ENCODE data around the gene SERPIND1.
"Not testable (repeated sequence)": the region's sequence is repeated elsewhere in the genome, so short reads cannot be mapped to it uniquely, and the experiment has no call there.

The SERPIND1 gene

DNA sequence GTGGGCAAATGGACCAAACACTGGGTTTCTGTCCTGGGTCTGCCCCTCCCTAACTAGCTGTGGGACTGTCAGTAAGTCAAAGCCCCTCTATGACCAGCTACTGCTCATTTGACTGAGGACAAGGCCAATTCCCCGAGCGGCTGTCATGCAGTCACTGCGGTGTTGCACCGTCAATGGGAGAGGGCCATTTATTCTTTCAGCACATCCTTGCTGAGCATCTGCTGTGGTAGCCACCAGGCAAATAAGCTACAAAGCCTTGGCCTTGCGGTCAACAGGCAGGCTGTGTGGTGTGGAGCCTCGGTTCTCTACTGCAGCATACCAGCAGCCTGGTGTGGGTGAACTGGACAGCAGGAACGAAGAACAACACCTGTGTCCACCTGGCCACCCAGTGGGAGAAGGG is 25.8 kb upstream of the SERPIND1 start:
- DNase-seq, result no peak

- no peak for DNase-seq
Observed at GRCh38 chr22:20748731-20749428, 25.0 kb upstream of the SERPIND1 start.

GRCh38 chr22:20749453-20749852 is 24.5 kb upstream of the SERPIND1 start:
- DNase-seq, result no peak

DNA sequence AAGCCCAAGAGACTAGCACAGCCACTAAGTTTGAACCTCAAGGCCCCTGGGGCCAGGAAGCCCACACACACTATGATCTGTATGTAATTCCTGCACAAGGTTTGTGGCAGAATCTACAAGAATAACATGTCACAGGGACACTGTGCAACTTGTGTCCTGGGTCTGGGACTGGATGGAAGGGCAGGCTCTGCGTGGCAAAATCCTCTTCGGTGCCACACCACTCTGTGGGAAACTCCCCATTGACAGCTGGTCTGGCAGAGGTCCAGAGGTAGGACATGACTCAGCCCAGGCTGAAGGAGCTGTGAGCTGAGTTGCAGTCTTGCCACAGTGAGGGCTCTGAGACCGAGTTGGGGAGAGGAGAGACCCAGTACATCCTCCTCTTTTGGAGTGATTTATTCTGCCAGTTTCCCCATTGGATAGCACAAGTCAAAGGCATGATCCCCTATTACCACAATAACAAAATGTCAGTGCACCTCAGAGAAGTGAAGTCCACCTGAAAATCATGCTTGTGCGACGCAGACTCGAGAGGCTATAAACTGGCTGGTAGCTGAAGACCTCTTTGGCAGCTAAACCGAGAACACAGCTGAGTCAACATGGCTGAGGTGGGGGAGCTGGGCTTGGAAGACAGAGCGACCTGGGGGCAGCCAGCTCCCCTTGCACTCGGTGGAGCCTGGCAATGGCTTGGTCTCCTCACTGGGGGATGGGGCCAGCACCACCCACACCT is 23.3 kb upstream of the SERPIND1 start:
- peak; percentile 26 for DNase-seq

DNA sequence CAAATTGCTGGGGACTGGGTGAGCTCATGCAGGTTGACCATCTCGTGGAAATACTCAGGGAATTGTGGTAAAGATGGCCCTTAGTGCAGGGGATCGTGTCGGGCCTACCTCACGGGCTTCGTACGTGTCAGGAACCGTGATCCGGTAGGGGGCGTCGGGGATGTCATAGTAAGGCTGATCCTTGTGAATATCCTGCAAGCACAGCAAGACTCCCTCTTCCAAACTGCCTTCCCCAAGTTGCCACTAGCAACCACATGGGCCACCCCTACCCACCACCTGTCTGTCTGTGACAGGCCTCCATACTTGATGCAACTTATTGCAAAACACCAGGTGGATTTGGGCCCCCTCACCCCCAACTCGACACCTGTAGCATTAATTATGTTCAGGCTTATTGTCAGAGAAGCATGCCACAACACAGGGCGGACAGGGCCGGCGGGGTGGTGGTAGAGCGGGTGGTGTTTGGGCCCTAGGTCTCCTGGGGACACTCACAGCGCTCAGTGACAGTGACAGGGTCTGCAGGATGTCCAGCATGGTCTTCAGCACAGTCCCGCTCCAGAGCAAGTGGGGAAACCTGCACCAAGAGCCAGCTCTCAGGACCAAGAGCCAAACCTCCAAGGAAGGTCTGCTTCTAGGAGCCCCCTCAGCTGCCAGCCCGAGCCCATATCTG is 22.6 kb upstream of the SERPIND1 start:
- DNase-seq, result no peak

DNA sequence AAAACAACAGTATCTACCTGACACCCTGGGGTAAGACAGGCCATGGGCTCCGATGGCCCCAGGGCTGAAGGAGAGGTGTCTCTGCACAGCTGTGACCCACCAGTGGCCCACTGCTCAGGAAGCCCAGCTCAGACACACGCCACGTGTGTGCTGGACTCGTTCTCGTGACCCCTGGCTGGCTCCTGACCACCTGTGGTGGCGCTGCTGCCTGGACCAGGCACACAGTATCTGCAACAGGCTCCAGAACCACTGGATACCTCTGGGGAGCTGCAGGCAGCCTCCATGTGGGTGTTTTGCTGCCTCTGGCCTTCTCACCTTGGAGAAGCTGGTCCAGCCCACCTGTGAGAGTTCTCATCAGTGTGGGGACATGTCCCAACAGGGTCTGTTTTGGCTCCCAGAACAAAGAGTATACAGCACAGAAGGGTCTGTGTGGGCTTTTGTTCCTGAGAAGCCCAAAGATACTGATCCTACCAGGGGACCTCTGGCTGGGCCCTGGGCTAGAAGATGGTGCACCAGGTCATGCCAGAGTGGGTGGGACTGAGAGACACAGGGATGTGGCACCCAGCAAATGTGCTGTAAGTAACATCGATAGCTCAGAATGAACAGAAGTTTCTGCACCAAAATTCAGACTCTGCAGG is 21.7 kb upstream of the SERPIND1 start:
- DNase-seq, result no peak

DNA sequence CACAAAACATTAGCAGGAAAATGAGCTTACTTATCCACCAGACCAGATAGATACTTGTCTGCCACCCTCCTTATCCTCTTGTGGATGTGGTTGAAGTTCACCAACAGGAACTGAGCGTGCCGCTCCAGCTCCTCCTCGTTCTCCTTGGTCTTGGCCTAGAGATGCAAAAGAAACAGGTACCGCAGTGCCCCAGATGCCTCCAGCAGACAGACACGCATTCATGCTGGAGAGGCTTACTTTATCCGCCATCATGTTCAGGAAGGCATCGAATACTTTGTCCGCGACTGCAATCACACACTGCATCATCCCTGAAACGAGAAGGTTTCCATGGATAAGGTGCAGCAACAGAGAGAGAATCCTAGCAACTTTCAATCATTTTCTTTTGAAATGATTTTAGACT is 21.0 kb upstream of the SERPIND1 start:
- no peak for DNase-seq

DNA sequence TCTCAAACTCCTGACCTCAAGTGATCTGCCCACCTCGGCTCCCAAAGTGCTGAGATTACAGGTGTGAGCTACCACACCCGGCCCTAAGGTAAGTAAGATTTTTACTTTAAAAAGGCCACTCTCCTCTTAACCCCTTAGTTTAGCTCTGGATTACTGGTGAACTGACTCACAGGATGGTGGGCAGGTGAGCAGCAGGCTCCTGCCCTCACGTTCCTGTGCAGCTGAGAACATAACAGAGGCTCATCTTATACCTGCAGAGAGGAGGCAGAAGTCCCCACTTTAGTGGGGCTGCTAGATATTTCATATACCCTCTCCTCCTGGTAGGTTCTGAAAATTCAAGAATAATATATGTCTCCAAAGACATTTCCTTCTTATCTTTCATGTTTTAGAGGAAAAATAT is 17.1 kb upstream of the SERPIND1 start:
- DNase-seq, result no peak

- no peak for DNase-seq
Observed at GRCh38 chr22:20758688-20759087, 15.2 kb upstream of the SERPIND1 start.

DNA sequence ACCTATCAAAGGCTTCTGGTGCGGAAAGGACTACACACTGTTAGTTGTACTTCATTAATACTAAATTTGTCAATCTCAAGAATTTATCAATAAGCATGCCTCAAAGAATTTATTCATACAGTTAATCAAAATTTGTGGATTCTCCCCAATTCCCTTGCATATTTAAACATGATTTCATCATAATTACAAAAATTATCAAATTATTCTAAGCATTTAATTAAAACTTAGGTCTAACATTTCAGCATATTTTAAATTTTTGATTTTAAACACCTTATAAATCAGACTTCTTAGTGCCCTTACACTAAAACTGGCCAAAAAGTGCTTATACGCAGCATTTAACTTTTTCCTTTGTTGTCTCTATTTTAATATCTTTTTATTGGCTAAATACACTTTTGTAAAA is 13.8 kb upstream of the SERPIND1 start:
- DNase-seq, result no peak

- DNase-seq, result no peak
Observed at GRCh38 chr22:20761536-20761935, 12.4 kb upstream of the SERPIND1 start.

DNA sequence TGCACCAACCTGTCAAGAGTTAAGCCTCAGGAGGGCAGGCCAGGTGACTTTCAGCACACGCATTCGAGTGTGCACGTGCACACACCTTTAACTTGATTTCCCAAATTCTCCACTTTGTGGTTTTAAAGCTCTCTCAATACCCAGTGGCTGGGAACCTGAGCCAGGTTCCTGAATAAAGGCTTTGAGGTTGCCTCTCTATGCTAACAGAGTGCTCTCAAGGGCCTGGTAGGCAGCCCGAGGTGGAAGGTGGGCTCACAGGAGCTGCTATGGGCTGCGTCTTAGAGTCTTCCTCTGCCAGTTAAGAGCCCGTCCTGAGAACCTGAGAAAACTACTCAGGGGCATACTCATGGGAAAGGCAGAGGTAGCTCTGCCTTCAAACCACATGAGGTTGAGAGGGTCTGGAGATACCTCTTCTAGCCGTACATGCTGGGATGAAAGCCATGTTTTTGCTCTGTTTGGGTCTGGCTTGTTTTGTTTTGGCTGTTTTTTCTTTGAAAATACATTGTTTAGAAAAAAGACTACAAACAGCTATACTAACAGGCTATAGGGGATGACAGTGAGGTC is 11.6 kb upstream of the SERPIND1 start:
- no peak for DNase-seq

- no peak for DNase-seq
Observed at GRCh38 chr22:20763630-20764470, 10.1 kb upstream of the SERPIND1 start.

DNA sequence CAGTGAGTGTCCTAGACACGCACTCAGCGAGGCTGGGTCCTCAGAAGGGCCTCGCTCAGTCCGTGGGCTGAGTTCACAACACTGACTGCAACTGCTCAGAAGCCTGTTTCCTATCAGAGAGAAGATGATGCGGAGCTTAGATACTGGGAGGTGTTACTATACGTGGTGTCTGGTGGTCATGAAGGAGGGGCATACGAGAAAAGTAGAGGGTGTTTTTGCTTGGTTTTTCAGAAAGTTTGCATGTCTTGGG is 9.5 kb upstream of the SERPIND1 start:
- no peak for DNase-seq

- no peak for DNase-seq
Observed at GRCh38 chr22:20764729-20765128, 9.2 kb upstream of the SERPIND1 start.

- DNase-seq, result no peak
Observed at GRCh38 chr22:20765938-20766337, 8.0 kb upstream of the SERPIND1 start.

- DNase-seq, result no peak
Observed at GRCh38 chr22:20766530-20766929, 7.4 kb upstream of the SERPIND1 start.

- DNase-seq, result not testable (repeated sequence)
Observed at GRCh38 chr22:20769496-20769826, 4.5 kb upstream of the SERPIND1 start.

DNA sequence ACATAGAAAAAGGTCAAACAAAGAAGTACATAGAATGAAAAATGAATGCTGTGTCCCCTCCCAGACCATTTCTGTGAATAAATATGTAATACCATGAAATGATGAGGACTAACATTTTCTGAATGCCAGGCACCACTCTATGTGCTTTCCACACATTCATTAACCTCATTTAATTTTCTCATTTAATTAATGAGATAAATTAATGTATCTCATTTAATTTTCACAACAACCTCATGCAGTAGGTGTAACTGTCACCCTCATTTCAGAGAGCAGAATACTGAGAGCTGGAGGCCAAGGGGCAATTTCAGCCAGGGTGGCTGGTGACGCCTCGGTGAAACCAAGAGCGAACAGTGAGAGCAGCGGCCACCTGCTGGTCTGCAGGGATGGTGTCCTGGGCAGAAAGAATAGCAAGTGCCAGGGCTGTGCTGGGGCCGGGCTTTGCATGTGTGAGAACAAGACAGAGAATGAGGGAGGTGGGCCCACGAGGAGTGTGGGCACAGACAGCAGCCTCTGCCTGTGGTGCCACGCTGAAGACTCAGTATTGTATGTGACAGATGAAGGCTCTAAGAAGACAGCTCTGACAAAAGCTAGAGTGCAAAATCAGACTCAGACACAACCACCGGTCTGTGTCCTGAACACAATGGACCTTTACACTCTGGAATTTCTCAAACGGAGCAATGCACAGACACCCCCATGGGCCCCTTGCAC is 1.8 kb upstream of the SERPIND1 start:
- DNase-seq, result no peak

DNA sequence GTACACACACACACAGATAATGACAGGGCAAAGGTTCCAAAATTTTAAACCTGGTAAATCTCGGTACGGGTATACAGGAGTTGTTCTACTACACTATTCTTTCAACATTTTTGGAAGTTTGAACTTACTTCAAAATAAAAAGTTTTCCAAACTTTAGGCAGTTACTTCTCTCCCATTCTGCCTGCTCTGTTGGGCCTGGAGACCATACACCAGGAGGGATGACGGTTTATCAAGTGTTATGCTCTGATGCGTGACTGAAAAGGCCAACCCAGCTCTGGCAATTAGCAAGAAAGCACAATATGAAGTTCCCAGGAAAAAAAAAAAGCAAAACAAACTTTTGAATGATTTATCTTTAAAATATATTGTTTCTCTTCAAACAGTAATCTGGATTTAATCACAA is 969 bp downstream of the SERPIND1 start:
- no peak for DNase-seq

GRCh38 chr22:20775342-20775895 is 1.5 kb downstream of the SERPIND1 start:
- DNase-seq, result no peak
